Peyer's patch (tissue), 4 donors: ENCODE measurements around the gene ROBO3.

Experiments
- CTCF ChIP-seq, 6 experiments: fragments of 450-650 bp in 4 of 6; fragments of 200-600 bp in 2 of 6; sonication (generic) in 1 of 6; IDR thresholded peaks; one replicate each; pipeline ENCODE4 v1.5.1; 2017 to 2019; ENCODE audit warnings: antibody characterized with exemption in 6 of 6, mild to moderate bottlenecking in 3 of 6, moderate library complexity in 1 of 6
- POLR2A ChIP-seq, 2 donors: fragments of 450-650 bp; IDR thresholded peaks; one replicate each; pipeline ENCODE4 v1.5.1; 2017; ENCODE audit warnings: antibody characterized with exemption in 2 of 2, mild to moderate bottlenecking in 2 of 2, moderate library complexity in 2 of 2

DNA sequence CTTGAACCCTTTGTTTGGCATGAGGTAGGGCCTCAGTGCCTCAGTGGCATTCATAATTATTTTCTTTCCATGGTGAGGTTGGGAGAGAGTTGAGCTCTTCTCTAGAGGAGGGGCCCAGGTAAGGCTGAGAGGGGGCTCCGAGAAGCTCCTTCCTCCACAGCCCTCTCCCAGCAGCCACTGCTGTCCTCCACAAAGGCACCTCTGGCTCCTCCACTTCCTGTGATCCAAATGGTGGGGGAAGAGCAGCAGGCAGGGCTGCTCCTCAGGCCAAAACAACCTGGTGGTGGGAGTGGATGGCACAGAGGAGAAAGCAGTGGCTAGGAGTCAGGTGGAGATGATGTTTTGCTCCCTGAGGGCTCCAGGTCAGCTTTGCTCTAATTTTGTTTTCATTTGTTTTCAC is 19.1 kb downstream of the ROBO3 start:
- no peak for TF ChIP-seq CTCF (IDR thresholded peaks at IDR 0.05)
- no peak for TF ChIP-seq POLR2A (IDR thresholded peaks at IDR 0.05)
